ENCODE results near the gene MTF2. TPM values are rescaled to one million over a fixed set of nuclear protein-coding genes. Genes with fewer than 3 reads are reported as not detected.
"Not testable (repeated sequence)": the region's sequence is repeated elsewhere in the genome, so short reads cannot be mapped to it uniquely, and the experiment has no call there.

MTF2 gene
- polyA plus RNA-seq, 3 donors = 16.0 to 56.3 (median 32.5) TPM

DNA sequence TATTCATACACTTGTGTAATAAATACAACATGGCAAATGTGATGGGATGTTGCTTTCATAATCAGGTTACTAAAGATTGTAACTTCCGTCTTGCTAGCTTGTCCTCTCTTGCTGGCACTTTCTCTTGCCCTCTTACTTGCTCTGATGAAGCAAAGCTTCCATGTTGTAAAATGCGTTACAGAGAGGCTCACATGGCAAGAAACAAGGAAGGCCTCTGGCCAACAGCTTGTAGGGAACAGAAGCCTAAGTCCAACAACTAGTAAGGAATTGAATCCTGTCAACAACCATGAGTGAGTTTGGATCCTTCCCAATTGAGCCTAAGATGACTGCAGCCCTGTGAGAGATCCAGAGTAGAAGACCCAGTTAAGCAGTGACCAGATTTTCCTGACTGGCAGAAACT is 85.7 kb downstream of the MTF2 start:
- TF ChIP-seq, protein P1, sequence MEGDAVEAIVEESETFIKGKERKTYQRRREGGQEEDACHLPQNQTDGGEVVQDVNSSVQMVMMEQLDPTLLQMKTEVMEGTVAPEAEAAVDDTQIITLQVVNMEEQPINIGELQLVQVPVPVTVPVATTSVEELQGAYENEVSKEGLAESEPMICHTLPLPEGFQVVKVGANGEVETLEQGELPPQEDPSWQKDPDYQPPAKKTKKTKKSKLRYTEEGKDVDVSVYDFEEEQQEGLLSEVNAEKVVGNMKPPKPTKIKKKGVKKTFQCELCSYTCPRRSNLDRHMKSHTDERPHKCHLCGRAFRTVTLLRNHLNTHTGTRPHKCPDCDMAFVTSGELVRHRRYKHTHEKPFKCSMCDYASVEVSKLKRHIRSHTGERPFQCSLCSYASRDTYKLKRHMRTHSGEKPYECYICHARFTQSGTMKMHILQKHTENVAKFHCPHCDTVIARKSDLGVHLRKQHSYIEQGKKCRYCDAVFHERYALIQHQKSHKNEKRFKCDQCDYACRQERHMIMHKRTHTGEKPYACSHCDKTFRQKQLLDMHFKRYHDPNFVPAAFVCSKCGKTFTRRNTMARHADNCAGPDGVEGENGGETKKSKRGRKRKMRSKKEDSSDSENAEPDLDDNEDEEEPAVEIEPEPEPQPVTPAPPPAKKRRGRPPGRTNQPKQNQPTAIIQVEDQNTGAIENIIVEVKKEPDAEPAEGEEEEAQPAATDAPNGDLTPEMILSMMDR (IDR thresholded peaks at IDR 0.05) = no peak
- Mint-ChIP-seq H3K4me3 (no peak overlapping the region), H3K9me3 (peaks cover 0 to 8% (median 3%) of the 10 kb centered on the region in 7 donors), H3K4me1 (peaks cover 14% of the 10 kb centered on the region), H3K27ac (peak overlapping the region in 6 of 7 donors; percentile 40 to 88 (median 78)), H3K27me3 (ENCODE audit: low read depth in 3 of 3) (no peaks in the 10 kb centered on the region), H3K36me3 (peaks cover 37 to 57% of the 10 kb centered on the region in 2 donors)
- Histone ChIP-seq H3K36me3 (replicated peaks in 1 of 2; ENCODE audit: control insufficient read depth in 1 of 2, insufficient read depth in 2 of 2, low read length in 2 of 2) (peaks cover 0 to 12% of the 10 kb centered on the region in 2 donors), H4K20me1 (ENCODE audit: insufficient read depth, low read length) (peaks cover 97% of the 10 kb centered on the region), H3K27ac (ENCODE audit: low read depth in 1 of 2, low read length in 2 of 2) (peak overlapping the region in 1 of 2 donors; percentile 68), H3K4me1 (ENCODE audit: control insufficient read depth in 1 of 2, insufficient read depth in 2 of 2, low read length in 2 of 2) (peaks cover 5 to 11% of the 10 kb centered on the region in 2 donors), H3K4me3 (replicated peaks in 1 of 3; ENCODE audit: low read depth in 2 of 3, low read length in 3 of 3) (no peak overlapping the region), H3K9ac (ENCODE audit: insufficient read depth, low read length, poor library complexity, severe bottlenecking) (no peak overlapping the region), H3K4me2 (replicated peaks; ENCODE audit: extremely low read depth, low read length, poor library complexity, severe bottlenecking) (peak overlapping the region; percentile 0), H3K27me3 (ENCODE audit: control insufficient read depth in 2 of 2, insufficient read depth in 2 of 2, low read length in 2 of 2) (no peaks in the 10 kb centered on the region), H2AFZ (ENCODE audit: insufficient read depth, low read depth, low read length, poor library complexity, severe bottlenecking) (no peak overlapping the region), H3K79me2 (ENCODE audit: insufficient read depth, low read length) (peaks cover 99% of the 10 kb centered on the region), H3K9me3 (replicated peaks in 1 of 2; ENCODE audit: control insufficient read depth in 1 of 2, insufficient read depth in 1 of 2, low read length in 2 of 2) (no peaks in the 10 kb centered on the region)
- 88% methylated on average over 1 of the region's 2 CpGs for WGBS (ENCODE audit: insufficient coverage)
- intact Hi-C loops (cut with micrococcal nuclease) = no loop called here
- DNase-seq = peak in 2 of 3 donors; percentile 17

DNA sequence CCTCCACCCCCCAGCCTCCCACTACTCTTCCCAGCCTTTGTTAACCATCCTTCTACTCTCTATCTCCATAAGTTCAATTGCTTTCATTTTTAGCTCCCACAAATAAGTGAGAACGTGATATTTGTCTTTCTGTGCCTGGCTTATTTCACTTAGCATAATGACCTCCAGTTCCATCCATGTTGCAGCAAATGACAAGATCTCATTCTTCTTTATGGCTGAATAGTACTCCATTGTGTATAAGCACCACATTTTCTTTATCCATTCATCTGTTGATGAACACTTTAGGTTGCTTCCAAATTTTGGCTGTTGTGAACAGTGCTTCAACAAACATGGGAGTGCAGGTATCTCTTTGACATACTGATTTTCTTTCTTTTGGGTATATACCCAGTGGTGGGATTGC is 86.8 kb downstream of the MTF2 start:
- H3K4me3 ChIP-seq (replicated peaks in 1 of 3; ENCODE audit: low read depth in 2 of 3, low read length in 3 of 3); H3K36me3 ChIP-seq (replicated peaks in 1 of 2; ENCODE audit: control insufficient read depth in 1 of 2, insufficient read depth in 2 of 2, low read length in 2 of 2); H3K27me3 ChIP-seq (ENCODE audit: control insufficient read depth in 2 of 2, insufficient read depth in 2 of 2, low read length in 2 of 2); DNase-seq; H3K9me3 ChIP-seq (replicated peaks in 1 of 2; ENCODE audit: control insufficient read depth in 1 of 2, insufficient read depth in 1 of 2, low read length in 2 of 2); H3K27ac ChIP-seq (ENCODE audit: low read depth in 1 of 2, low read length in 2 of 2); H2AFZ ChIP-seq (ENCODE audit: insufficient read depth, low read depth, low read length, poor library complexity, severe bottlenecking); H3K9ac ChIP-seq (ENCODE audit: insufficient read depth, low read length, poor library complexity, severe bottlenecking); H3K27me3 Mint-ChIP-seq (ENCODE audit: low read depth in 3 of 3); intact Hi-C loops (cut with micrococcal nuclease); H3K4me2 ChIP-seq (replicated peaks; ENCODE audit: extremely low read depth, low read length, poor library complexity, severe bottlenecking); H3K9me3 Mint-ChIP-seq; H3K4me3 Mint-ChIP-seq: not testable (repeated sequence)
- Mint-ChIP-seq H3K4me1 (peaks cover 16% of the 10 kb centered on the region), H3K27ac (peak overlapping the region in 2 of 7 donors; percentile 5 to 24), H3K36me3 (peaks cover 34 to 55% of the 10 kb centered on the region in 2 donors)
- Histone ChIP-seq H4K20me1 (ENCODE audit: insufficient read depth, low read length) (peaks cover 99% of the 10 kb centered on the region), H3K79me2 (ENCODE audit: insufficient read depth, low read length) (peaks cover 100% of the 10 kb centered on the region), H3K4me1 (ENCODE audit: control insufficient read depth in 1 of 2, insufficient read depth in 2 of 2, low read length in 2 of 2) (peaks cover 5 to 11% of the 10 kb centered on the region in 2 donors)
- 100% methylated on average over 1 of the region's 1 CpG for WGBS (ENCODE audit: insufficient coverage)
